H9 (cell line): Measurements from ENCODE around the gene MACROD1. TPM values are rescaled to one million over a fixed set of nuclear protein-coding genes. Genes with fewer than 3 reads are reported as not detected.

Experiments
- DNase-seq: peaks from one replicate; pipeline ENCODE4 v3.0.0-alpha.2; 2017
- H2AFZ ChIP-seq: one replicate; pipeline ENCODE4 v1.6.1; 2013; ENCODE audit warnings: mild to moderate bottlenecking, low read length, control low read depth, moderate library complexity
- H2AK5ac ChIP-seq: 2 replicates; pipeline ENCODE4 v1.6.1; 2013; ENCODE audit warnings: low read length, control low read depth, mixed read lengths; ENCODE audit not compliant: insufficient read length
- H2BK120ac ChIP-seq: one replicate; pipeline ENCODE4 v1.6.1; 2013; ENCODE audit warnings: low read depth, mild to moderate bottlenecking, low read length, control low read depth, inconsistent platforms; ENCODE audit not compliant: poor library complexity, severe bottlenecking
- H2BK12ac ChIP-seq: 2 replicates; pipeline ENCODE4 v1.6.1; 2013; ENCODE audit warnings: low read length, control low read depth, mixed read lengths, low read depth; ENCODE audit not compliant: insufficient read length
- H2BK15ac ChIP-seq: 2 replicates; pipeline ENCODE4 v1.6.1; 2013; ENCODE audit warnings: low read depth, low read length, control low read depth
- H2BK20ac ChIP-seq: one replicate; pipeline ENCODE4 v1.6.1; 2013; ENCODE audit warnings: low read depth, mild to moderate bottlenecking, low read length, control low read depth, inconsistent platforms; ENCODE audit not compliant: poor library complexity, severe bottlenecking
- H2BK5ac ChIP-seq: 2 replicates; pipeline ENCODE4 v1.6.1; 2013; ENCODE audit warnings: low read length, control low read depth, mixed read lengths; ENCODE audit not compliant: insufficient read length
- H3K14ac ChIP-seq: 2 replicates; pipeline ENCODE4 v1.6.1; 2013; ENCODE audit warnings: low read length, control low read depth; ENCODE audit not compliant: insufficient read depth
- H3K18ac ChIP-seq: 2 replicates; pipeline ENCODE4 v1.6.1; 2013; ENCODE audit warnings: low read depth, mild to moderate bottlenecking, mixed read lengths, low read length, control low read depth; ENCODE audit not compliant: insufficient read length
- H3K23ac ChIP-seq: 2 replicates; pipeline ENCODE4 v1.6.1; 2013; ENCODE audit warnings: low read length, control low read depth, mixed read lengths, low read depth; ENCODE audit not compliant: insufficient read length
- H3K23me2 ChIP-seq: 2 replicates; pipeline ENCODE4 v1.6.1; 2013; ENCODE audit warnings: low read depth, mild to moderate bottlenecking, mixed read lengths, low read length, control low read depth; ENCODE audit not compliant: insufficient read length, poor library complexity, severe bottlenecking
- H3K27ac ChIP-seq: 2 replicates; pipeline ENCODE4 v1.5.1; 2013; ENCODE audit warnings: low read length, control low read depth, mixed read lengths, low read depth; ENCODE audit not compliant: insufficient read length
- H3K27me3 ChIP-seq: 2 replicates; pipeline ENCODE4 v1.6.1; 2013; ENCODE audit warnings: low read length, control low read depth, inconsistent platforms; ENCODE audit not compliant: insufficient read depth
- H3K4ac ChIP-seq: 2 replicates; pipeline ENCODE4 v1.6.1; 2013; ENCODE audit warnings: low read depth, mild to moderate bottlenecking, control low read depth, inconsistent platforms, low read length, moderate library complexity
- H3K4me1 ChIP-seq: 2 replicates; pipeline ENCODE4 v1.6.1; 2013; ENCODE audit warnings: low read length, control low read depth, inconsistent platforms; ENCODE audit not compliant: insufficient read depth
- H3K4me2 ChIP-seq: 2 replicates; pipeline ENCODE4 v1.6.1; 2013; ENCODE audit warnings: low read length, control low read depth, mixed read lengths; ENCODE audit not compliant: insufficient read length, insufficient read depth
- H3K56ac ChIP-seq: 2 replicates; pipeline ENCODE4 v1.6.1; 2013; ENCODE audit warnings: low read depth, mild to moderate bottlenecking, mixed read lengths, low read length, control low read depth; ENCODE audit not compliant: insufficient read length
- H3K79me1 ChIP-seq: 2 replicates; pipeline ENCODE4 v1.6.1; 2013; ENCODE audit warnings: low read depth, mild to moderate bottlenecking, moderate library complexity, low read length, control low read depth, inconsistent platforms; ENCODE audit not compliant: insufficient read depth, poor library complexity, severe bottlenecking
- H3K79me2 ChIP-seq: 2 replicates; pipeline ENCODE4 v1.6.1; 2013; ENCODE audit warnings: low read length, control low read depth, inconsistent platforms; ENCODE audit not compliant: insufficient read depth
- H3K9ac ChIP-seq: 2 replicates; pipeline ENCODE4 v1.6.1; 2013; ENCODE audit warnings: low read length, control low read depth, mixed read lengths; ENCODE audit not compliant: insufficient read length; ENCODE audit errors: extremely low read depth
- H3K9me3 ChIP-seq: one replicate; pipeline ENCODE4 v1.6.1; 2013; ENCODE audit warnings: low read depth, low read length, inconsistent platforms; ENCODE audit not compliant: control insufficient read depth
- H3T11ph ChIP-seq: one replicate; pipeline ENCODE4 v1.6.1; 2013; ENCODE audit warnings: mild to moderate bottlenecking, low read length, control low read depth, inconsistent platforms
- H4K20me1 ChIP-seq: one replicate; pipeline ENCODE4 v1.6.1; 2013; ENCODE audit not compliant: control insufficient read depth, insufficient read length, insufficient read depth
- H4K5ac ChIP-seq: 2 replicates; pipeline ENCODE4 v1.6.1; 2013; ENCODE audit warnings: low read depth, mild to moderate bottlenecking, mixed read lengths, low read length, control low read depth; ENCODE audit not compliant: insufficient read length
- H4K8ac ChIP-seq: replicated peaks from 2 replicates; pipeline ENCODE4 v1.6.1; 2013; ENCODE audit warnings: low read length, control low read depth, mixed read lengths, low read depth; ENCODE audit not compliant: insufficient read length
- H4K91ac ChIP-seq: 2 replicates; pipeline ENCODE4 v1.6.1; 2013; ENCODE audit warnings: low read depth, mild to moderate bottlenecking, moderate library complexity, mixed read lengths, low read length, control low read depth; ENCODE audit not compliant: insufficient read length
- H3K27ac Mint-ChIP-seq, 3 experiments: 2 replicates in 2 of 3; 3 replicates in 1 of 3; pipeline ENCODE4 v1.8.0; 2020 to 2021; ENCODE audit warnings: mixed read lengths in 3 of 3, mild to moderate bottlenecking in 1 of 3, moderate library complexity in 1 of 3
- H3K27me3 Mint-ChIP-seq: 2 replicates; pipeline ENCODE4 v1.8.0; 2021; ENCODE audit warnings: low read depth, mild to moderate bottlenecking, moderate library complexity, mixed read lengths
- H3K36me3 Mint-ChIP-seq, 3 experiments: 2 replicates in 2 of 3; 3 replicates in 1 of 3; pipeline ENCODE4 v1.8.0; 2020 to 2021; ENCODE audit warnings: low read depth in 3 of 3, mixed read lengths in 3 of 3; ENCODE audit not compliant: insufficient read depth in 1 of 3
- H3K4me1 Mint-ChIP-seq, 2 experiments: 2 replicates each; pipeline ENCODE4 v1.8.0; 2020; ENCODE audit warnings: mixed read lengths in 2 of 2
- H3K4me3 Mint-ChIP-seq, 2 experiments: 2 replicates in 1 of 2; 3 replicates in 1 of 2; pipeline ENCODE4 v1.8.0; 2020 to 2021; ENCODE audit warnings: mild to moderate bottlenecking in 2 of 2, mixed read lengths in 2 of 2, moderate library complexity in 1 of 2
- H3K9me3 Mint-ChIP-seq, 2 experiments: 2 replicates in 1 of 2; 3 replicates in 1 of 2; pipeline ENCODE4 v1.8.0; 2020; ENCODE audit warnings: mild to moderate bottlenecking in 2 of 2, mixed read lengths in 2 of 2, moderate library complexity in 1 of 2
- WGBS: extraction: QIAGEN DNeasy Blood & Tissue Kit; methylation state at CpG from one replicate; pipeline ENCODE4 v1.1.7; 2013; ENCODE audit warnings: missing lambda C conversion rate, low lambda C conversion rate, mixed read lengths; ENCODE audit not compliant: insufficient read length; ENCODE audit errors: extremely low coverage; 5-methylcytosine and 5-hydroxymethylcytosine counted together
- total RNA-seq: library from RNA; stranded (reverse); gene quantifications from 2 replicates; pipeline ENCODE4 v1.2.1, GENCODE V29; 2021
- TF ChIP-seq, protein P1 (sequence below): fragments of 200-600 bp; sonication (generic); conservative IDR thresholded peaks from 3 replicates; pipeline ENCODE4 v1.8.0; 2021; ENCODE audit warnings: antibody characterized with exemption, mild to moderate bottlenecking

The MACROD1 gene
- total RNA-seq, 1 experiment from 2014 or later: 21.2 TPM

DNA sequence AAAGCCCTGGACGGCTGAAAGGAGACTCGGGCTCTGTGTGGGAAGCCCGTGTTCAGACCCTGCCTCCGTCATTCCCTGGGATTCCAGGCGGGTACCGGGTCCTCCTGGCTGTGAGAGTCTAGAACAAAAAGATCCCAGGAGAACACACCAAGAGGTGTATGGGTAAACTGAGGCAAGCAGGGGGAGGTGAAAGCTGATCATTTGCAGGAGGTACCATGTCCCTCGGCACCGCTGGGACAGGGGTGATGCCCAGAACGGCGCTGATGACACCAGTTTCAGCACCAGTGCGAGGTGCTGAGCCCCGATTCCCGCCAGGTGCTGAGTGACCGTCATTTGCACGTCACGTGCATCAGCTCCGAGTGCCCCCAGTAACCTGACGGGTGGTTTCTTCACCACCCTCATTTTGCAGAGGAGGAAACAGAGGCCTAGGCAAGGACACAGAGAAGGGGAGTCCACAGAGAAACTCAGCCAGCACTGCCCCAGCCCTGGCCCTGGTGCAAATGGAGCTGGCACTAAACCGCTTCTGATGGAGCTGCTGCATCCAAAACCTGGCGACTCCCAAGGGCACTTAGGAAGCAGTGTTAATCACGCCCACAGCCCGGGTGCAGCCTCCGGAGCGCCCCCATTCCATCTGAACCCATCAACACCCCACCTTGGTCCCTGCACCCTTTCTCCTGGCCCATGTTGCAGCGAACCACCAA lies 16.8 kb downstream of the MACROD1 start:
- H2AK5ac ChIP-seq: no peak overlapping the region
- no peak overlapping the region for H2BK20ac ChIP-seq
- H3K79me2 ChIP-seq: no peaks in the 10 kb centered on the region
- H2BK12ac ChIP-seq: no peak overlapping the region
- H4K8ac ChIP-seq: no peak overlapping the region
- no peak overlapping the region for H4K5ac ChIP-seq
- Mint-ChIP-seq H3K36me3 (no peaks in the 10 kb centered on the region), H3K9me3 (no peaks in the 10 kb centered on the region), H3K4me3 (no peak overlapping the region; a peak in 1 of 5 replicates), H3K27ac (peak overlapping the region in 1 of 3 experiments; percentile 48; a peak in 1 of 7 replicates), H3K4me1 (peaks cover 13 to 22% of the 10 kb centered on the region in 2 experiments), H3K27me3 (peaks cover 2% of the 10 kb centered on the region; the same call in 1 of the 2 replicates)
- WGBS: no CpG with 5 or more reads among the region's 25 CpGs
- no peak overlapping the region for H3K56ac ChIP-seq
- H3K23me2 ChIP-seq: no peaks in the 10 kb centered on the region
- H4K91ac ChIP-seq: no peak overlapping the region
- H3K18ac ChIP-seq: no peak overlapping the region
- H3K4me2 ChIP-seq: no peak overlapping the region
- no peak overlapping the region for H2BK15ac ChIP-seq
- TF ChIP-seq, protein P1, sequence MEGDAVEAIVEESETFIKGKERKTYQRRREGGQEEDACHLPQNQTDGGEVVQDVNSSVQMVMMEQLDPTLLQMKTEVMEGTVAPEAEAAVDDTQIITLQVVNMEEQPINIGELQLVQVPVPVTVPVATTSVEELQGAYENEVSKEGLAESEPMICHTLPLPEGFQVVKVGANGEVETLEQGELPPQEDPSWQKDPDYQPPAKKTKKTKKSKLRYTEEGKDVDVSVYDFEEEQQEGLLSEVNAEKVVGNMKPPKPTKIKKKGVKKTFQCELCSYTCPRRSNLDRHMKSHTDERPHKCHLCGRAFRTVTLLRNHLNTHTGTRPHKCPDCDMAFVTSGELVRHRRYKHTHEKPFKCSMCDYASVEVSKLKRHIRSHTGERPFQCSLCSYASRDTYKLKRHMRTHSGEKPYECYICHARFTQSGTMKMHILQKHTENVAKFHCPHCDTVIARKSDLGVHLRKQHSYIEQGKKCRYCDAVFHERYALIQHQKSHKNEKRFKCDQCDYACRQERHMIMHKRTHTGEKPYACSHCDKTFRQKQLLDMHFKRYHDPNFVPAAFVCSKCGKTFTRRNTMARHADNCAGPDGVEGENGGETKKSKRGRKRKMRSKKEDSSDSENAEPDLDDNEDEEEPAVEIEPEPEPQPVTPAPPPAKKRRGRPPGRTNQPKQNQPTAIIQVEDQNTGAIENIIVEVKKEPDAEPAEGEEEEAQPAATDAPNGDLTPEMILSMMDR: peak; percentile 10; the same call in 1 of the 3 replicates
- H2BK120ac ChIP-seq: no peak overlapping the region
- H3K4me1 ChIP-seq: no peaks in the 10 kb centered on the region; the same call in 1 of the 2 replicates
- no peak overlapping the region for H3K4ac ChIP-seq
- no peak overlapping the region for H3T11ph ChIP-seq
- H3K23ac ChIP-seq: no peak overlapping the region
- no peak overlapping the region for H3K9ac ChIP-seq
- no peak for DNase-seq
- H2BK5ac ChIP-seq: no peak overlapping the region
- H4K20me1 ChIP-seq: peaks cover 2% of the 10 kb centered on the region
- no peak overlapping the region for H3K14ac ChIP-seq
- no peaks in the 10 kb centered on the region for H3K9me3 ChIP-seq
- no peaks in the 10 kb centered on the region for H3K27me3 ChIP-seq
- H2AFZ ChIP-seq: no peak overlapping the region
- H3K27ac ChIP-seq: no peak overlapping the region
- H3K79me1 ChIP-seq: no peaks in the 10 kb centered on the region
